Colonic mucosa (tissue), 4 donors: ENCODE data around the gene CCNY. TPM values are rescaled to one million over a fixed set of nuclear protein-coding genes. Genes with fewer than 3 reads are reported as not detected.

Experiments
- DNase-seq: peaks from one replicate; pipeline ENCODE4 v3.0.0-alpha.2; 2020
- H3K27ac ChIP-seq: fragments of 200-600 bp; one replicate; pipeline ENCODE4 v1.8.0; 2021
- H3K27me3 ChIP-seq: fragments of 200-600 bp; one replicate; pipeline ENCODE4 v1.8.0; 2021
- H3K36me3 ChIP-seq: fragments of 200-600 bp; one replicate; pipeline ENCODE4 v1.8.0; 2021
- H3K4me1 ChIP-seq: fragments of 200-600 bp; one replicate; pipeline ENCODE4 v1.8.0; 2021; ENCODE audit warnings: mild to moderate bottlenecking
- H3K4me3 ChIP-seq: fragments of 200-600 bp; one replicate; pipeline ENCODE4 v1.8.0; 2021
- H3K9ac ChIP-seq, 2 donors: one replicate each; pipeline ENCODE4 v1.7.0; 2013; ENCODE audit warnings: control low read depth in 2 of 2, low read depth in 2 of 2, low read length in 2 of 2
- H3K9me3 ChIP-seq: fragments of 200-600 bp; one replicate; pipeline ENCODE4 v1.8.0; 2021
- CTCF ChIP-seq: fragments of 200-600 bp; IDR thresholded peaks from one replicate; pipeline ENCODE4 v1.8.0; 2022; ENCODE audit warnings: antibody characterized with exemption, mild to moderate bottlenecking
- intact Hi-C: fragments of 100-400 bp; cut with DNase I; formaldehyde crosslinking; loops from one replicate; pipeline ENCODE4 v1.14.1; 2022
- total RNA-seq, 2 donors: library from RNA; stranded (reverse); fragmentation: NEBNext Ultra II Directional in 1 of 2; extraction: Animal tissue kit (Norgen Biotek cat#: 25700) in 1 of 2; gene quantifications; one replicate each; pipeline ENCODE4 v1.2.1, GENCODE V29; 2021
- donor health status: healthy.
- donor health status: DM: no; HTN: no; CAD: no.
- donor health status: DM: no; HTN: no; CAD: no.

The CCNY gene
- total RNA-seq, 2 donors from 2014 or later, result 43.5 to 68.6 TPM

DNA sequence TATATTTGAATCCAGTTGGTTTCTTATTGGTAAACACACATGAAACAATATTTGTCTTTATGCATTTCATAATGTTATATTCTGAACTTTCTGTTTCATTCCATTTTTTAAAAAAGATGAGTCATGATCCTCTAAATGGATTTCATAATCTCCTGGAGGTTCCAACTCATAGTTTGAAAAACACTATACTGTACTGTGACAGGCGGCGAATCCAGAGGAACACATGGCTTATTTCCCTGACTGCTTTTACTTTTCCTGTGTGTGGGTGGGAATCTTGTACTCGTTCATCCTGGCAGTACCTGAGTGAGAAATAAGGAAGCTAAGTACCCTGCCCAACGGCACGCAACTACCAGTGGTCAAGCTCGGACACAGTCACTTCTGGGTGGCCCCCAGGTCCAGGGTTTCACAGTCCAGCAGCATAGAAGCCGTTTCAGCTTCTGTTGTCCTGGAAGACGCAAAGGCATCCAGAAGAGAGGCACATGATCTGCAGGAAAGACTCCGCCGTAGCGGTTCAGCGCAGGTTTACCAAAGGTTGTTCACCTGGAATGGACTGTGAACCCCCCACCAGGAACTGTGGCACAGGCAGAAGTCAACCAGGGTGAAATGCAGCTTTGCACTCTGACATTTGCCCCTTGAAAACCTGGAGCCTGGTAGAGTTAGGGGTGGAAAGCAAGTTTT lies 117.7 kb downstream of the CCNY start:
- H3K4me1 ChIP-seq, result peaks cover 4% of the 10 kb centered on the region
- H3K4me3 ChIP-seq, result no peak overlapping the region
- H3K27ac ChIP-seq, result no peak overlapping the region

DNA sequence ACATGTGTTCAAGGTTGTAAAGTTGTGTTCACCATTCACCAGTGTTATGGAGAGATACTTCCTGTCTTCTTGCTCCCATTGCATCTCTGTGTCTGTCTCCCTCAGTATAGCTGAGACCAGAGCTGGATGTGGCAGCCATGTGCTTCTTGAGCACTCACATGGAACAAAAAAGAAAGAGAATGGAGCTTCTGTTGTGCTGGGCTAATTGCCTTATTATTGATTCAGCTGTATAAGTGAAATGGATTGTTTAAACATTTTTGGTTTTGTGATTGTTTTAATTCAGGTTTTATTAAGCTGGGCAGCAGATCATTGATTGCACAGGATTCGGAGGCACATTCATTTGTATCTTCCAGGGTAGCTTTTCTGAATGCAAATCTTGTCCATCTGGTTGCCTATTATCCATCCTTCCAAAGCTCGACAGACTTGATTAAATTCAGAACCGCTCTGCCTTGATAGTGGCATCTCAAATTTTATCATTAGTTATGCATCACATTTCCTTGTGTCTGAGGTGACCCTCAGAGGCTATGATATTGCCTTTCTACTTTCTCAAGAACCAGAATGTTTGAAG lies 119.9 kb downstream of the CCNY start:
- Histone ChIP-seq H3K4me1 (peaks cover 6% of the 10 kb centered on the region), H3K4me3 (no peak overlapping the region)
- intact Hi-C loops, result no loop called here

More for the DNA sequence above, 117.7 kb downstream of the CCNY start:
- intact Hi-C loops, result no loop called here
- no peak overlapping the region for H3K9ac ChIP-seq
- no peaks in the 10 kb centered on the region for H3K27me3 ChIP-seq
- TF ChIP-seq CTCF, result no peak
- H3K9me3 ChIP-seq, result no peaks in the 10 kb centered on the region
- no peak for DNase-seq
- H3K36me3 ChIP-seq, result no peaks in the 10 kb centered on the region

GRCh38 chr10:35456784-35457183 lies 120.5 kb downstream of the CCNY start:
- intact Hi-C loops, result no loop called here

More for the DNA sequence above, 119.9 kb downstream of the CCNY start:
- Histone ChIP-seq H3K9me3 (no peaks in the 10 kb centered on the region), H3K9ac (no peak overlapping the region), H3K27ac (no peak overlapping the region), H3K36me3 (no peaks in the 10 kb centered on the region), H3K27me3 (no peaks in the 10 kb centered on the region)
- no peak for DNase-seq
- no peak for TF ChIP-seq CTCF

DNA sequence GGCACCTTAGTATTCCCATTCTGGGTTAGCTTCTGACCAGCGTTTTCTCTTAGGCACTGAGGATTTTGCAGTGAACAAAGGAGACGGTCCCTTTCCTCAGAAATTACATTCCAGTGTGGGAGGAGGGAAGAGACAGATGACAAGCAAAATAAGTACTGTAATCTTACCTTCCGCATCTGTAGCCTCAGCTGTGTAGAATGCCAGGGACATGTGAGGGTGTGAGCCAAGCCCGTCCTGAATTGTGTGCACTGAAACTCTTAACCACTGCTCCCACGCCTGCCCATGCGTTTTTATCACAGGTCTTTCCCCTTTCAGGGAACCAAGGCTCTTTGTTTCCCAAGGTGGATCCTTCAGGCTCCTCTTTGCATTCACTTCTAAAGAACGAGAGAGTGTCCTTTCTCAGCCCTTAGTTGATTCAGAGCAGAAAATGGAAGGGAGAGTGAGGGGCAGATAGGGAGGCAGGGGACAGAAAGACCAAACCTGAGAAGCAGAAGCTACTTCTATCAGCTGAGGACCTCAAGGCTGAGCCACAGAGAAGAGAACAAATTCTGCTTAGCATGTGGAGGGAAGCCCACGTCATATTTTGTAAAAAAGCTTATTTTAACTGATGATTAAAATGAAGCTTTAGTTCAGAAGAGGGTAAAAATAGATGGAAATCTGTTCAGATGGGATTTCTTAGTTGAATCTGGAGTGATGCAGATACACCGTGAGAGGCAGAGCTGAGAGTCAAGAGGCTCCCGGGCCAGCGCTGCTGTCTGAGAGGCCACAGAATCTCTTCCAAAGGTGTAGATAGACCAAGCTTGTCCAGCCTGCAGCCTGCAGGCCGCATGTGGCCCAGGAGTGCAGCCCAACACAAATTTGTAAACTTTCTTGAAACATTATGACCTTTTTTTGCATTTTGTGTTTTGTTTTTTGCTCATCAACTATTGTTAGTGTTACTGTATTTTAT lies 122.5 kb downstream of the CCNY start:
- Histone ChIP-seq H3K4me3 (no peak overlapping the region), H3K9me3 (no peaks in the 10 kb centered on the region), H3K27me3 (no peaks in the 10 kb centered on the region), H3K36me3 (no peaks in the 10 kb centered on the region), H3K27ac (no peak overlapping the region), H3K9ac (no peak overlapping the region), H3K4me1 (peaks cover 6% of the 10 kb centered on the region)
- TF ChIP-seq CTCF, result no peak
- no peak for DNase-seq
- intact Hi-C loops, result no loop called here

More at GRCh38 chr10:35456784-35457183, 120.5 kb downstream of the CCNY start:
- no peak overlapping the region for H3K27ac ChIP-seq
- H3K27me3 ChIP-seq, result no peaks in the 10 kb centered on the region
- H3K9me3 ChIP-seq, result no peaks in the 10 kb centered on the region
- H3K4me3 ChIP-seq, result no peak overlapping the region
- no peak for TF ChIP-seq CTCF
- no peak overlapping the region for H3K9ac ChIP-seq
- H3K4me1 ChIP-seq, result peaks cover 6% of the 10 kb centered on the region
- H3K36me3 ChIP-seq, result no peaks in the 10 kb centered on the region
- DNase-seq, result no peak

- no peak for TF ChIP-seq CTCF
- no peaks in the 10 kb centered on the region for H3K9me3 ChIP-seq
- no peak overlapping the region for H3K27ac ChIP-seq
- intact Hi-C loops, result no loop called here
- DNase-seq, result no peak
- peaks cover 6% of the 10 kb centered on the region for H3K4me1 ChIP-seq
- H3K36me3 ChIP-seq, result no peaks in the 10 kb centered on the region
- H3K4me3 ChIP-seq, result no peak overlapping the region
- no peak overlapping the region for H3K9ac ChIP-seq
- no peaks in the 10 kb centered on the region for H3K27me3 ChIP-seq
Measured at GRCh38 chr10:35459449-35459847, 123.1 kb downstream of the CCNY start.
